Renal pelvis (tissue), 4 donors: ENCODE results near the gene SLC25A18. TPM values are rescaled to one million over a fixed set of nuclear protein-coding genes. Genes with fewer than 3 reads are reported as not detected.
"Not testable (repeated sequence)": the region's sequence is repeated elsewhere in the genome, so short reads cannot be mapped to it uniquely, and the experiment has no call there.

Source experiments
- DNase-seq: peaks from one replicate; pipeline ENCODE4 v3.0.0-alpha.2; 2013
- polyA plus RNA-seq, 3 donors: library from polyadenylated mRNA; unstranded; fragments of 120-200 nt; gene quantifications; one replicate each; pipeline ENCODE4 v1.2.1, GENCODE V29; 2013; ENCODE audit not compliant: insufficient read length in 3 of 3

Gene SLC25A18
- polyA plus RNA-seq, 3 donors: 0.89 to 2.0 (median 1.9) TPM

GRCh38 chr22:17603668-17604067 is 40.4 kb downstream of the SLC25A18 start:
- DNase-seq: no peak

- no peak for DNase-seq
These were observed 43.2 kb downstream of the SLC25A18 start for GRCh38 chr22:17606496-17606895.

GRCh38 chr22:17607891-17608521 is 44.7 kb downstream of the SLC25A18 start:
- DNase-seq: no peak

GRCh38 chr22:17612057-17612456 is 48.8 kb downstream of the SLC25A18 start:
- no peak for DNase-seq

GRCh38 chr22:17613280-17613679 is 50.0 kb downstream of the SLC25A18 start:
- no peak for DNase-seq

GRCh38 chr22:17627961-17628405 is 64.7 kb downstream of the SLC25A18 start:
- DNase-seq: no peak

- DNase-seq: peak; percentile 97
These were observed 65.3 kb downstream of the SLC25A18 start, which contains the start of gene ATP6V1E1 for GRCh38 chr22:17628406-17629172. TSS of gene ATP6V1E1 (minus strand) at chr22:17628749. CDS start at chr22:17628635, 114 bp downstream.

- no peak for DNase-seq
These were observed 65.8 kb downstream of the SLC25A18 start for GRCh38 chr22:17629173-17629489.

GRCh38 chr22:17629641-17630040 is 66.3 kb downstream of the SLC25A18 start:
- DNase-seq: no peak

GRCh38 chr22:17631076-17631565 is 67.8 kb downstream of the SLC25A18 start:
- DNase-seq: no peak

GRCh38 chr22:17633217-17633997 is 70.1 kb downstream of the SLC25A18 start:
- peak; percentile 4 for DNase-seq

GRCh38 chr22:17633998-17634323 is 70.7 kb downstream of the SLC25A18 start:
- no peak for DNase-seq

- DNase-seq: no peak
These were observed 71.4 kb downstream of the SLC25A18 start for GRCh38 chr22:17634696-17635095.

- DNase-seq: not testable (repeated sequence)
These were observed 73.6 kb downstream of the SLC25A18 start for GRCh38 chr22:17636850-17637249.

GRCh38 chr22:17637490-17638181 is 74.3 kb downstream of the SLC25A18 start:
- DNase-seq: no peak

- no peak for DNase-seq
These were observed 74.8 kb downstream of the SLC25A18 start for GRCh38 chr22:17638182-17638431.

- DNase-seq: peak; percentile 93
These were observed 75.3 kb downstream of the SLC25A18 start, which contains the start of gene BCL2L13 for GRCh38 chr22:17638432-17639246. TSS of gene BCL2L13 (plus strand) at chr22:17638757. CDS start at chr22:17655712, 16,955 bp downstream.

- peak; percentile 60 for DNase-seq
These were observed 76.0 kb downstream of the SLC25A18 start for GRCh38 chr22:17639247-17639741.
